Occipital lobe (tissue), 2 donors: Measurements from ENCODE around the gene GRAMD1B. TPM values are rescaled to one million over a fixed set of nuclear protein-coding genes. Genes with fewer than 3 reads are reported as not detected.
"Not testable (repeated sequence)": the region's sequence is repeated elsewhere in the genome, so short reads cannot be mapped to it uniquely, and the experiment has no call there.

Experiments used
- DNase-seq: peaks from one replicate; lab custom pipeline; 2025; lab: John Stamatoyannopoulos, UW
- total RNA-seq: library from RNA; depleted of rRNA; stranded (reverse); fragments of >200 nt; gene quantifications from one replicate; pipeline ENCODE4 v1.2.3, GENCODE V29; 2014

Gene GRAMD1B
- total RNA-seq, 1 donor from 2014 or later, result 59.9 TPM

DNA sequence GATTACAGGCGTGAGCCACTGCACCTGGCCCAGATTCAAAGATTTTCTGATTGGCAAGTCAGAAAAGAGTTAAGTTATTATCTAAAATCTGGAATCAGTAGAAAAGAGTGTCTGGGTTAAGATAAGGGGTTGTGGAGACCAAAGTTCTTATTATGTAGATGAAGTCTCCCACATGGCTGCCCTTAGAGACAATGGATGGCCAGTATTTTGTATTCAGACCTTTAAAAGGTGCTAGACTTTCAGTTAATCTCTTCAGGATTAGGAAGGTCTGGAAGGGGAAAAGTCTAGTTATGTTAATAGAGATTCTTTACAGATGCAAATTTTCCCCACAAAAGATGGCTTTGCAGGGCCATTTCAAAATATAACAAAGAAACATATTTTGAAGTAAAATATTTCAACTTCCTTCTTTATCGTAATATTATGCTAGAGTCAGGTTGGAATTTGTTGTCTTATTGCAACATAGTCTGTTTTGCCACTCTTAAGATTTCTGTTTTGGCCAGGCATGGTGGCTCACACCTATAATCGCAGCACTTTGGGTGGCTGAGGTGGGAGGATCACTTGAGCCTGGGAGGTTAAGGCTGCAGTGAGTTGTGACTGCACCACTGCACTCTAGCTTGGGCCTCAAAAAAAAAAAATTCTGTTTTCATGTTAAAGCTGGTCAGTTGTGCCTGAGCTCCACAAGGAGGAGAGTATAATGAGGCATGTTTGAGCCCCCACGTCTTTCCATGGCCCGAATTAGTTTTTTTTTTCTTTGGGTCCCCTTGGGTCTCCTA is 14.0 kb downstream of the GRAMD1B start:
- no peak for DNase-seq

DNA sequence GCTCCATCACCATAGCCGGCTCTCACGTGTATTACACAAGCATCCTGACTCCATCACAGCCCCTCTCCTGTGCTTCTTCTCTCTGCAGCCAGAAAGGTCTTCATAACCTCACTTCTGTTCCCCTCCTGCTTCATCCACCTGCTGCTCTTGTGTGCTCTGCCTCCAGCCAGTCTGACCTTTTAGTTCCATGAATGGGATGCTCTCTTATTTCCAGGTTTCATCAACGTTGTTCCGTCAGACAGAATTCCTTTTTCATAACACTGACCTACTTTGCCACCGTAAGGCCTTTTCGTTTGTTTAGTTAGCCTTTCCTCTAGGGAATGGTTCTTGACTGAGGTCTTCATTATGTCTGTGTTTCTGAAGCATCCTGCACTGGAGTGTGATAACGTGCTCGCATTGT is 18.8 kb downstream of the GRAMD1B start:
- DNase-seq, result no peak

DNA sequence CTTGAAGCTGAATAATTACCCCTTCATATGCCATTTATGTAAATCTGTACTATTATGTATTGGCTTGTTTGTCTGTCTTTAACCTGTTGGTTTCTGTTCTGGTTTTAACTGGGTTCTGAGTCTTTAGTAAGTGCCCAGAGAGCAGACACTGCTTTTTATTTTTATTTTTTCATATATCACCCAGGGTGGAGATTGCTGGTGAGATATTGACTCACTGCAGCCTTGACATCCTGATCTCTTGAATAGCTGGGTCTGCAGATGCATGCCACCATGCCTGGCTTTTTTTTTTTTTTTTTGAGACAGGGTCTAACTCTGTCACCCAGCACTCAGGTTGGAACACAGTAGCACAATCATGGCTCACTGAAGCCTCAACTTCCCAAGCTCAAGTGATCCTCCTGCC is 19.4 kb downstream of the GRAMD1B start:
- no peak for DNase-seq

DNA sequence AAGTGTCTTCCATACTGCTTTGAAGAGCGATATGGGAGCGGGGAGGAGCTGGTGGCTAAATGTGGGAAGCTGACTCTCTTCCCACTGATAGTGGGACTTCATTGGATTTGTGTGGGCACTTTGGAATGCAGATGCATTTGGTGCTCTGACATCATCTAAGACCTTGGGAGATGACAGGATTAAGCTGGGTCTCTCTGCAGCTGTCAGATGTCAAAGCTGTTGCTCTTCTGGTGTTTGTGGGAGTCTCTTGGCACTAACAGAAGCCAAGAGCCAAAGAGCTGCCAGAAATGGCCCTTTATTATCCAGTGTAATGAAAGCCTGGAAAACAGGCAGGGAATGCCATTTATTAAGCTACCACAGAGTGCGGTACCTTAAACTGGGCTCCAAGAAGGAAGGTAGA is 20.6 kb downstream of the GRAMD1B start:
- no peak for DNase-seq

DNA sequence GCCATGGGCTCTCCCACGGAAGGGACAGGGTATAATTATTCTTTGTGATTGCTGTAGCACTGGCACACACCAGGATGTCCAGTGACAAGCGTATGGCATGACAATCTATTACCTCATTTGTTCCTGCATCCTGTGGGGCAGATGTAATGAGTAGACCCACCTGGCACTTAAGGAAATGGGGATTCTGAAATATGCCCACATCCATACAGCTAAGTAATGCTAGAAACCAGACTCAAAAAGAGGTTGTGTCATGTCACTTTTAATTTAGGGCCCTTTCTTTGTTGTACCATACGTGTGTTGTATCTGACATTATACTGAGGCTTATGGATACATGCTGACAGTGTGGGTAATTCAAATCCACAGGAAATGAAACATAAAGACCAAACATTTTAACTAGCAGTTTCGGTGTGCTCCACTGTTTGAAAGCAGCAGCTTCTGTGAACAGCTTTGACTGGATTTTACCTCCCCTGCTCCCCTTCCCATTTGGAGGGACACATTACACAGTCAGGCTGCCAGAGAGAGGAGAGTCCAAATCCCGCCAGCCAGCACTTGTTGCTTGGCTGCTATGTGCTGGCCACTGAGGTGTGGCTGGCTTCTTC is 21.2 kb downstream of the GRAMD1B start:
- no peak for DNase-seq

DNA sequence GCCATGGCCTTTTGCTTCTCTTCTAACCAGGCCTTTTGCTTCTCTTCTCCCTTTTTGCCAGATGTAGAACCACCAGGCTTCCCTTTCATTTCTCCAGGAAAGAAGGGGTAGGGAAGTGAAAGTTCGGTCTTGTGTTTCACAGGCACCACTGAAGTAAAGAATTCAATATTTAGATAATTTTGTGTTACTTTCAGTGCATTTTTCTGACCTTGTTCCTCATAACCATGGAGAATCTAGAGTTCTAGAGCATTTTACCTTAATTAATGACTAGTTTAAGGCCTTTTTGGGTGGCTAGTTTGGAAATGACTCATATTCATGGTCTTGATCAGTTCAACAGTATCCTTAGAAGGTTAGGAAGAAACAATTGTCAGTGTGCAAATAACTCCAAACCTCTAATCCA is 22.7 kb downstream of the GRAMD1B start:
- no peak for DNase-seq

DNA sequence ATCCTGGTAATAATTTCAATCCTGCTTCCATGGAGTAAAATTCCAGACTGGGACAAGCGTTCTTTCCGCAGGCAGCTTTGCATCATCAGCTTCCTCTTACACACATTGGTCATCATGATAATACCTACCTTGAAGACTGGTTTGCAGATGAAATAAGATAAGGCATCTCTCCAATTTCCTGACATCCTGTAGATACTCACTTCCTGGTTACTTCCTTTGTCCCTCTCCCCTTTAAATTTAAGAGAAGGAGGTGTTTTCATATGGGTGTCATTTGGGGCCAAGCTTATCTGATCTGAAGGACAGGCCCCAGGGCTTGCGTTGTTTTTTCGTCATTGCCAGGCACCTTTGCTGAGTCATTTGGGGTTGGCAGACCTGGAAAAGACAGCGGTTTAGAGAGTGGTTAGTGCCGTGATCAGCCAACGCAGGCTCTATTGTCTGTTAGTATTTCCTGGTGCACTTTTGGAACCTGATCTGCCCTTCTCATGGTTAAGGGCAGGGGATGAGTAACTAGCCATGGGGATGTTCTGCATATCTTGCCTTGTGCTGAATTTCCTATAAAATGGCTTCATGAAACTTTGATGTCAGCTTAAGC is 24.1 kb downstream of the GRAMD1B start:
- no peak for DNase-seq

DNA sequence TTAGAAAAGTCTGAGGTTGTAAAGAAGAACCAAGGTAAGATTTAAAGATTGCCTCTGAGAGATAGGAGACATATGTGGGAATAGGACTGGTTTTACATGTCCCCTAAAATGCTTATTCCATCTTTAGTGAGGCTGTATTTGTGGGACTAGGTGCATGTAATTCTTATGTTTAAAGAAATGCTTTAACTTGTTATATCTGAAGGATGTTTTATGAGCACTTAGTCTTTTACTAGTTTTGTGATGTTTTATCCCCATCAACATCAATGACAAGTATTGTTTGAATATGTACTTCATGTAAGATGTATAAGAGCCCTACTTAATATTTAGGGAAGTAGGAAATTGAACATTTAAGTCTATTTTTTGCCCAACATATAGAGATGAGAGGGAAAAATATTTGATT is 24.7 kb downstream of the GRAMD1B start:
- no peak for DNase-seq

DNA sequence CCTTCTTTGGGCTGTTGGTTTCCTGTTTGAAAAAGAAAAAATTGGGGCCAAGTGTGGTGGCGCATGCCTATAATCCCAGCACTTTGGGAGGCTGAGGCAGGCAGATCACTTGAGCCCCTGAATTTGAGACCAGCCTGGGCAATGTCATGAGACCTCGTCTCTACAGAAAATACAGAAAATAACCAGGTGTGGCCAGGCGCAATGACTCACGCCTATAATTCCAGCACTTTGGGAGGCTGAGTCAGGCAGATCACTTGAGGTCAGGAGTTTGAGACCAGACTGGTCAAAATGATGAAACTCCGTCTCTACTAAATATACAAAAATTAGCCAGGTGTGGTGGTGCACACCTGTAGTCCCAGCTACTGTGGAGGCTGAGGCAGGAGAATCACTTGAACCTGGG is 26.4 kb downstream of the GRAMD1B start:
- not testable (repeated sequence) for DNase-seq

DNA sequence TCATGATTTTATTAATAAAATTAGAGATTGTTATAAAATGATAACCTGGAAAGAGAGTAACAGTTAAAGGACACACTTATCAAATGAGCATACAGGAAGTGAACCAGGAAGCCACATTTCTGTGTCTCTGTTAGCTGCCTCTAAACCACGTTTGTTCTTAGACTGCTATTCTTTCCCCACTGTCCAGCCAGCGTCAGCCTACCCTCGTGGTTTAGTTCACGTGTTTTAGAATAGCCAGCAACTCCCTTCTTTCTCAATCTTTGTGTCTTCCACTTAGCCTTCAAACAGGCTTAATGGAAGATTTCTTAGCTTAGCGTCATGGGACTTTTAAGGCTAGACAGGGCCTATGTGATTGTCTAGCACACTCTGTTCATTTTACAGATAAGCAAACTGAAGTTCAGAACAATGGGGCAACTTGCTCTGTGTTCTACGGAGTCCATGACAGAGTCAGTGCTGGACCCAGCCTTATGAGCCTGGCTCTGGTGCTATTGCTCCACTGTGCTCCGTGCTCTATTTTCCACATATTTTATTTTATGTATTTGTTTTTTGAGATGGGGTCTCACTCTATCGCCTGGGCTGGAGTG is 27.2 kb downstream of the GRAMD1B start:
- no peak for DNase-seq

DNA sequence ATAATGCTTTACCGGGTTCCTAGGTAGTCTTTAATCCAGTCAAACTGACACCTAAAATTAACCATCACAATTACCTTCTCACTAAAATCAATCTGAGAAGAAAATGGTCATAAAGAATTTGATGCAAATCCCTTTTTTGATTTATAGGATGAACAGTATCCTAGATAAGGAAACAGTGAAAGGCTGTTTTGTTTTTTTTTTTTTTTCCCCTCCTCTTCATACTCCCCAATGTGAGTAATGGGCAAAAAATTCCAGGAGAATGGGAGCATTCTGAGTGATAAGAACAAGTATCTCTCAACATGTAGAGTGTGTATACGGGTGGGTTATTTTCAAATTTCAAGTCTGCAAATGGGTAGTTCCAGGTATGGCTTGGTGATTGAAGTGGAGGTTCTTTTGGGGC is 28.4 kb downstream of the GRAMD1B start:
- no peak for DNase-seq

DNA sequence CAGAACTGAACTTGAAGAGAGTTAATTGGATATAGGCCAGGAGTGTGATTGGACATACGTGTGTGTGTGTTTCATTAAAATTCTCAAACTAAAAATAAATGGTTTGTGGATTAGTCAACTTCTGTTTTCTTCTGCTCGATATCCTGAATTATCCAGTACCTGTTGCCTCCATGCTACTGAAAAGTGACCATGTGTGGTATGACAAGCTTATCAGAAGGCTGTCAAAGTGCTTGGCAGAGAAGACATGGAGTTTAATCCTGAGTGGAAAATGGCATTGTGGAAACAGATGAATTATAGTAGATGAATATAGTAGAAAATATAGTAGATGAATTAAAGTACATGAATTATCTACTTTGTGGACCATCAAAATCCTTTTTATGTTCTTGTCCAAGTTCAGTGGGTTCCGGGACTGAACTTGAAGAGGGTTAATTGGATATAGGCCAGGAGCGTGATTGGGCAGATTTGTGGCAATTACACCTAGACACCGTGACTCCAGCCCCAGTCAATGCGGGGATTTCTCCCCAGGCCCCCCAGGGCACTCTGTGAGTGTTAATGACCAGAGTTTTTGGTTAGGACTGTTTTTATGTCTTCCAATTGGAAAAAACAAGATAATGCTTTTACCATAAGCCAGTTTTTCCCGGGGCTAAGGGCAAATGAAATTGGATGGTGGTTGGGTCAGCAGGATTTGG is 30.1 kb downstream of the GRAMD1B start:
- no peak for DNase-seq

DNA sequence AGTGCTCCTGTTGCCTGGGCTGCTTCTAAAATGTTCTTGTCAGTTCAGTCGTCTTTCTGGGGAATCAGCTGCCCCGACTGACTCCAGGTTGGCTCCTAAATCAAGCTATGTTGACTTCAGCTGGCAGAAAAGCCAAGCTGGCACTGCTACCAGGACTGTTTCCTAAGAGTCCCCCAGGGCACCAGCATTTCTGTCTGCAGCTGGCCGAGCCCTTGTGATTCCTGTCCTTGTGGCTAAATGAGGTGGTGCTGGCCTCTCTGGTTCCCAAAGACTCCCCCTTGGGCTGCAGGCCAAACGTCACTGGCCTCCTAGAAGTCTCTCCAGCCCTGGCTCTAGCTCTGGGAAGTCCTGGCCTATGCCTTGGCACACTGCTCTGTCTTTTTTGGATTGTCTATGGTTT is 31.1 kb downstream of the GRAMD1B start:
- no peak for DNase-seq

DNA sequence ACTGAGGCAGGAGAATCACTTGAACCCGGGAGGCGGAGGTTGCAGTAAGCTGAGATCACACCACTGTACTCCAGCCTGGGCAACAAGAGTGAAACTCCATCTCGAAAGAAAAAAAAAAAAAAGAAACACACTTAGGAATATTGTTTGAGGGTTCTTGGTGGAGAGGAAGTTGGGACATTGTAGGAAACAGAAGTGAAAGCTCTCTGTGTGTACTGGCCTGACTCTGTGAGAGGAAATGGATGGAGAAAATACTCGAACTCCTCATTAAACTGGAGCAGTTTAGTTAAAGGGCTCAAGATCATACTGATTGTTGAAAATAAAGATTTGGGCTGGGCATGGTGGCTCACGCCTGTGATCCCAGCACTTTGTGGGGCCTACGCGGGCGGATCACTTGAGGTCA is 35.6 kb downstream of the GRAMD1B start:
- not testable (repeated sequence) for DNase-seq

DNA sequence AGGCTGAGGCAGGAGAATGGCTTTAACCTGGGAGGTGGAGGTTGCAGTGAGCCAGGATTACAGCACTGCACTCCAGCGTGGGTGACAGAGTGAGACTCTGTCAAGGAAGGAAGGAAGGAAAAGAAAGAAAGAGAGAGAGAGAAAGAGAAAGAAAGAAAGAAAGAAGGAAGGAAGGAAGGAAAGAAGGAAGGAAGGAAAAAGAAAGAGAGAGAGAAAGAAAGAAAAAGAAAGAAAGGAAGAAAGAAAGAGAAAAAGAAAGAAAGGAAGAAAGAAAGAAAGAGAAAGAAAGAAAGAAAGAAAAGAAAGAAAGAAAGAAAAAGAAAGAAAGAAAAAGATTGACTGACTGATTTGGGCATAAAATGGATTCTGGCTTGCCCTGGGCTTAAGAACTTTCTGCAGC is 36.1 kb downstream of the GRAMD1B start:
- not testable (repeated sequence) for DNase-seq

DNA sequence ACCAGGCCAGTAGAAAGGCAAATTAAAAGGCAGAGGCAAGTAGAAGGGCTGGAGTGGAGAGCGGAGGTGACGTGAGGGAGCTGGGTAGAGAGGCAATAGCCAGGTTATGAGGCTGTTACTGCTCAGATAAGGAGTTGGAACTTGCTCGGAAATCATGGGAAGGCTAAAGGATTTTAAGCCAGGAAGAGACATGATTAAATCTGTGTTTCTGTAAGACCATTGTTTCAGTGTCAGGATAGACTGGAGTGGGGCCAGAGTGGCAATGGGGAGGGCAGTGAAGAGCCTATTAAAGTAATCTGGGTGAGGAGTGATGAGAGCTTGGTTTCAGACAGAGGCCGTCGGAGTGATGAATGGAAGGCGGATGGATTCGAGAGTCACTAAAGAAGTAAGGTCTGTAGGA is 39.0 kb downstream of the GRAMD1B start:
- DNase-seq, result no peak

DNA sequence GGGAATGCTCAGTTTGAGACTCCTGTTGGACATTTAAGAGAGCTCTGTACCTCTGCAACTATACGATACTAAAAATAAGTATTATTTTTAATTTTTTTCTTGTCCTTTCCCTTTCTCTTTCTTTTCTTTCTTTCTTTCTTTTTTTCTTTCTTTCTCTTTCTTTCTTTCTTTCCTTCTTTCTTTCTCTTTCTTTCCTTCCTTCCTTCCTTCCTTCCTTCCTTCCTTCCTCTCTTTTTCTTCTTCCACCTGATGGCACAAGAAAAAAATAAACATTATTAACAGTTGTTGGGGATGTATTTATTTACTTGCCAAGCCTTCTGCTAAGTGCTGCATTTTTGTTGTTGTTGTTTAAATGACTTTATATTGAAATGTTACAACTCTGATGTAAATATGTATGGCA is 39.5 kb downstream of the GRAMD1B start:
- DNase-seq, result no peak

DNA sequence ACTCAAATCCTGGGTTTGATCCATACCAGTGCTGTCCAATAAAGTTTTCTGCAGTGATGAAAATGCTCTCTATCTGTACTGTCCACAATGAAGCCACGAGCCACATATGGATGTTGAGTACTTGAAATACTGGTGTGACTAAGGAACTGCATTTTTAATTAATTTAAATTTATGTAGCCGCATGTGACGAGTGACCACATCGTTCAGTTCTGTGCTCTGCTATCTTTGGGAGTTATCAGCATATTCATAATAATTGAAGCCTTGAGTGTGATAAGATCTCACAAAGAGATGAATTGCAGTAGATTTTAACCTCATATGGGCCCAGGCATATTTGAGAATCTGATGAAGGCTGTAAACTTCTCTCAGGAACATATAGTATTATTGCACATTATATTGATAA is 40.8 kb downstream of the GRAMD1B start:
- no peak for DNase-seq

DNA sequence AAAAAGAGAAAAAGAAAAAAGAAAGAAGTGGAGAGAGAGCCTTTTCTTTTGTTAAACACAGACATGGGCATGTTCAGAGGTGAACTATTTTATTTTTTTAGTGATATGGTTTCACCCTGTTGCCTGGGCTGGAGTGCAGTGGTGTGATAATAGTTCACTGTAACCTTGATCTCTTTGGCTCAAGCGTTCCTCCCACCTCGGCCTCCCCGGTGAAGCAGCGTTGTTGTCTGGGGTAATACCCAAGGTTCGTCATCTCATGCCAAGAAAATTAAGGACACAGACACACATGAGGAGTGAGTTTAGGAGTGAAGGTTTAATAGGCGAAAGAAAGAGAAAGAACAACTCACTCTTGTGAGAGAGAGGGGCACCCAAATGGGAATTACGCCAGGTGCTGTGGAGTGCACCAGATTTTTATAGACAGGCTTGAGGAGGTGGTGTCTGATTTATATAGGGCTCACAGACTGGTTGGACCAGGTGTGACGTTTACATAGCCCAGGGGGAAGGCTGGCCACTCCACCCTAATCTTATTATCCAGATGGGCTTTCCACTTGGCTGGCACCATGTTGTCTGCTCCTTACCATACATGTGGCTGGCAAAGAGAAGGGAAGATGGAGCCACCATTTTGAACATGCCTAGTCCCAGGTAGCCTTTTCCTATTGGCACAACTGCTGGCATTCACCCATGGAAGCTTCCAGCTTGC is 42.3 kb downstream of the GRAMD1B start:
- no peak for DNase-seq

DNA sequence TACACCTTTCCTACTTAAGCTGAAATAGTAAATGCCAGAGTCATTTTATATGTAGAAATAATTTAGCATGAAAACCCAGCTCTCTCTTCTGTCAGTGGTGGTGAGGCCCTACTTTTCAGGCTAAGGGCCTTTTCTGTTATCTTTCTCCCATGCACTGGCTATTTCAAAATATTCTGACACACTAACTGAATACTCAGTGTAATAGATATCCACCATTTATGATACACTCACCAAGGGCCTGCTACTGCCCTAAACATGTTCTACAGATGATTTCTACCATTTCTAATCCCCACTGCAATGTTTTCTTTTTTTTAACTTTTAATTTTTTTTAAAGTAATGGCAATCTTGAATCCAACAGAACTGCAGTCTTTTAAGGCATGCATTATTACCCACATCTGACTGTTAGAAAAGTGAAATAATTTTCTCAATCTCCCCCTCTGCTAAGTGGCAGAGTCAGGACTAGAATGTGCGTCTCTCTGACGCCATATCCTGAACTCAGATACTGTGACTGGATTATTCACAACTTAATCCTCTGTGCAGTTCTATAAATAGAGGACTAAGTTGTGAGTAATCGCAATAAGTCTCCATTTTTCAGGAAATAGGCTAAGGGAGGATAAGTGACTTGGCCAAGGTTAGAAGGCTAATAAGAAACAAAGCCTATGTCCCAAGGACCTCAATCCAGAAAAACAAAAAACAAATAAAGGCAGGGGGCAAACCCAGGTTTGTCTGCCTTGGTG is 44.0 kb downstream of the GRAMD1B start:
- DNase-seq, result no peak

DNA sequence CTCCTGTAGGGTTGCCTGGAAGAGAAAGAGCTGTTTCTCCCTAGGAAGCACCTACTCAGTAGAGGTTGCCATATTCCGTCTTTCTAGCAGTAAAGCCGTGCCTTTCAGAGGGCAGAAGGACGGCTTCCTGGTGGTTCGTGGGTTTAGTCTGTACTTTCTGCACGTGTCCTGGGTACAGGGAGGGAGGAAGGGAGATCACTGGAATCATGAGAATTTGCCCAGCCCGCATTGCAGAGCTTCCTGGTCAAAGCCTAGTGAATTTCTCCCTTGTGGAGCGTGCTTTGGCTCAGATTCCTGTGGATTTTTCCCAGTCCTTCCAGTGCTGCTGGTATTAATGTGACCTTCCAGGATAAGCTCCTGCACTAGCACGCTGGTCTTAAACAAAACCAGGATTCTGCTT is 44.9 kb downstream of the GRAMD1B start:
- DNase-seq, result no peak
